Hepatic stellate cell (primary cell): Measurements from ENCODE around the gene HSCB.
A peak's percentile ranks its signal among the peaks of the same experiment; 100 is the strongest.
"Not testable (repeated sequence)": the region's sequence is repeated elsewhere in the genome, so short reads cannot be mapped to it uniquely, and the experiment has no call there.

Experiments used
- DNase-seq: peaks from one replicate; pipeline ENCODE4 v3.0.0; 2011; ENCODE audit warnings: low spot score

HSCB gene

GRCh38 chr22:28741200-28741784 lies 547 bp upstream of the HSCB start:
- DNase-seq = no peak

DNA sequence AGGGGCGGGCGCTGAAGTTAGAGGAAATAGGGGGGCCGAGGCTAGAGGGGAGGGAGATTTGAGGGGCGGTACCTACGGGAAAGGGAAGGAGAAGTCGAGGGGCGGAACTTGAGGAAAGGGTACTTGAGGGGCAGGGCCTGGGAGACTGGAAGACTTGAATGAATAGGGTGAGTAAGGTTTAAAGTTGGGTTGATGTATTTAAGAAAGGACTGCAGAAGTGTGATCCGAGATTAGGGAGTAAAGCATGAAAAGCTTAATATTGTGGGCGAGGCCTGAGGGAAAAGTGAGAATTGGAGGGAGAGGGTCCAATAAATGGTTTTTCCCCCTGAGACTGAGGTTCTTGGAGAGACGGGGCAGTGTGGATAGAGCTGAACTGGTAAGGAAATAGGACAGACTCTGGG lies 723 bp downstream of the HSCB start:
- DNase-seq = peak; percentile 11

DNA sequence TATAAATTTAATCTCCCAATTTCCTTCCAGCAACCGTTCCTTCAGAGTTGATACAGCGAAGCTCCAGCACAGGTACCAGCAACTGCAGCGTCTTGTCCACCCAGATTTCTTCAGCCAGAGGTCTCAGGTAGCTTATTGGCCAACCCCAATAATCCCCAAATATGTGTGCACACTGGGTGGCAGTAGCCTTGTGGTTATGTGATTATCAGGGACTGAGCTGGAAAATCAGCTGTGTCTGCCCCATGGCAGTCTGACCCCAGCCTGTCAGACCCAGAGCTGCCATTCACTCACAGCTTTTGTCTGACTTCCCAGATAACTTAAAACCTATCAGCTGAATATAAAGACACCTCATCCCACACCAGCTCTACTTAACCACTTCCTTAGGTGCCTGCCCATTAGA lies 2.0 kb downstream of the HSCB start:
- no peak for DNase-seq

- peak; percentile 56 for DNase-seq
Observed at GRCh38 chr22:28750471-28750881, 8.6 kb downstream of the HSCB start.

DNA sequence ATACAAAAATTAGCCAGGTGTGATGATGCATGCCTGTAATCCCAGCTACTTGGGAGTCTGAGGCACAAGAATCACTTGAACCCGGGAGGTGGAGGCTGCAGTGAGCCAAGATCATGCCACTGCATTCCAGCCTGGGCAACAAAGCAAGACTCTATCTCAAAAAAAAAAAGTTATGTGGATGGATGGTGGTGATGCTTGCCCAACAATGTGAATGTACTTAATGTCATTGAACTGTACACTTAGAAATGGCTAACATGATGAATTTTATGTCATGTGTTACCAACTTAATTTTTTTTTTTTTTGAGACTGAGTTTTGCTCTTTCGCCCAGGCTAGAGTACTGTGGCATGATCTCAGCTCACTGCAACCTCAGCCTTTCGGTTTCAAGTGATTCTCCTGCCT lies 12.7 kb downstream of the HSCB start:
- not testable (repeated sequence) for DNase-seq

DNA sequence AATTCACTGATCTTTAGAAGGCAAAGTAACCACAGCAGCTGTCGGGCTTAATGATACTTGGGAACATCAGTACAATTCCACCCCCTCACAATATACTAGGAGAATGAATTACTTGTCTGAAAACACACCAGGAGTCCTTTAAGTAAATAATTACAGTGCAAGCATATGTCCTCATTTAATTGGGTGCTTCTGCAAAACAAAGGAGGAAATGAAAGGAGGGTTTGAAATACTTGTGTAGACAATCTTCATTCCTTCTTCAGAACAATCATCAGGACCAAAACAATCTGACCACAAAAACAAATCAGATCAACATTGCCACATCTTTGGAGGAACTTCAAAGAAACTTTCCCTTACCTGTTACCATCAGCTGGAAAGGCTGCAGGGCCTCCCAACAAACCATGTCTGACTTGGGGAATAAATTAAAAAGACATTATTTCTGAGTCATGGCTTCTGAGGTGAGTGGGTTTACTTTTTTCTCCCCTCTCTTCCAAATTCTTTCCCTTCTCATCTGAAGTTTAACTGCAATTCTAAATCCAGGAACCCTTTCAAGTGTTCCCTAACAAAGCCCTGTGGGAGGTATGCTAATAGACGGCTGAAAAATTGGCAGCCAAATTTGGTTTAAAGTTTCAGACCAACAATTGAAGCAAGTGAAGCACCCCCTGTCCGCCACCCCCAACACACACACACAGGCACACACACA lies 18.2 kb downstream of the HSCB start:
- DNase-seq = no peak

- no peak for DNase-seq
Observed at GRCh38 chr22:28761449-28761755, 19.6 kb downstream of the HSCB start.

DNA sequence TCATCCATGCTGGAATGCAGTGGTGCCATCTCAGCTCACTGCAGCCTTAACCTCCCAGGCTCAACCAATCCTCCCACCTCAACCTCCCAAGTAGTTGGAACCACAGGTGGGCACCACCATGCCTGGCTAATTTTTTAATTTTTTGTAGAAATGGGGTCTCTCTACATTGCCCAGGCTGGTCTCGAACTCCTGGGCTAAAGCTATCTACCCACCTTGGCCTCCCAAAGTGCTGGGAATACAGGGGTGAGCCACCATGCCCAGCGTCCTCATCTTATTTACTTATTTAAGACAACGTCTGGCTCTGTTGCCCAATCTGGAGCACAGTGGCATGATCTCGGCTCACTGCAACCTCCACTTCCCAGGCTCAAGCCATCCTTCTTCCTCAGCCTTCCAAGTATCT lies 20.2 kb downstream of the HSCB start:
- DNase-seq = not testable (repeated sequence)

DNA sequence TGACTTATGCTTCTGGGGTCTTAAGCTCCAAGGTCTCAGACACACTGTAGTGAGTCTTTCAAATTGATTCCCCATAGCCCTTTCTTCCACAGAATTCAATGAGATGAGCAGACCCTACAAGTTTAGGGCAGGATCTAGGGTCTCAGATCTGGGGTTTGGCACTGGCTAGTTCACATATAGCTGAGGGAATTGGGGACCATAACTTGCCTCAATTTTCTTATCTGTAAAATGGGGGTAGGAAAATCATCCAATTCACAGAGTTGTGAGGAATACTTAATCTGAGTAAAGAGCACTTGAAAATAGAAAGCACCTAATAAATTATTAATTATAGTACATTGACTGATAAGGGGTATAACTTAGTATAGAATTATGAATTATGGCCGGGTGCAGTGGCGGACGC lies 24.8 kb downstream of the HSCB start:
- no peak for DNase-seq

DNA sequence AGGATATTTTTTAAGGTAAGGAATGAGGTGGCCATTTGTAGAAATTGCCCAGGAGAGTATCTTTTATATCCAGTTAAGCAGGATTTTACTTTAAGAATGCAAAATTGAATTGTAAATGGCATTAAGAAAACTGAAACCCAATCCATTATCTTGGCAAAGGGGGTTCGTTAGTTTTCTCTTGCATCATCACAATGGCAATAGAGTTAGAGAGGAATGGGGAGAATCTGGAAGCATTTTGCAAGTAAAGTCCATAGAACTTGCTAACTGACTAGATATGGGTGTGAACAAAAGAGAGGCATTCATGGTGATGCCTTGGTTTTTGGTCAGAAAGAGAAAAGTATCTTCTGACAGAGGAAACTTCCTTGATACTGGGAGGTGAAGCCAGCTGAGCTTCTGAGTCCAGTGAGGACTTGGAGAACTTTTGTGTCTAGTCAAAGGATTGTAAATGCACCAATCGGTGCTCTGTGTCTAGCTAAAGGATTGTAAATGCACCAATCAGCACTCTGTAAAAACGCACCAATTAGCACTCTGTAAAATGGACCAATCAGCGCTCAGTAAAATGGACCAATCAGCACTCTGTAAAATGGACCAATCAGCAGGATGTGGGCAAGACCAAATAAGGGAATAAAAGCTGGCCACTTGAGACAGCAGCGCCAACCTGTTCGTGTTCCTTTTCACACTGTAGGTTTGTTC lies 27.0 kb downstream of the HSCB start:
- no peak for DNase-seq

GRCh38 chr22:28769394-28770085 lies 27.7 kb downstream of the HSCB start:
- no peak for DNase-seq

DNA sequence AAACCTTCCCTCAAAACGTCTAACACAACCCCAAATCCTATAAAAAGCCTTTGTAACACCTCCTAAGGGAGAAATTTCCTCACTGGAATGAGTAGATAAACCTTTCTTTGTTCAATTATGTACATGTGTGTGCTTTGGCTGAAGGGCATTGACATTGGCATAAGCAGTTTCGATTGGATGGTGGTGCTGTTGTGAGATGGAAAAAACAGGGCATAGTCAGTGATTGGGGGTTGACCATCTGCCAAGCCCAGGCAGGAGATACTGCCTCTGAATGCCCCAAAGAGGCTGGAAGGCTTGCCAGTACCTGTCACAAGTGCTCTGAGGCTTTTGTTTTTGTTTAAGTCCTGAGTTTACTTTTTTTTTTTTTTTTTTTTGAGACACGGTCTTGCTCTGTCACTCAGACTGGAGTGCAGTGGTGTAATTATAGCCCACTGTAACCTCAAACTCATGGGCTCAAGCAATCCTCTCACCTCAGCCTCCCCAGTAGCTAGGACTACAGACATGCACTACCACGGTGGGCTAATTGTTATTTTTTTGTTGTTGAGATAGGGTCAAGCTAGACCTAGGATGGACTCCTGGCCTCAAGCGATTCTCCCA lies 29.5 kb downstream of the HSCB start:
- no peak for DNase-seq

- DNase-seq = peak; percentile 97
Observed at GRCh38 chr22:28772633-28773460, 31.0 kb downstream of the HSCB start, which contains the start of gene CCDC117. Gene CCDC117 (plus strand): TSS chr22:28772695. CDS start chr22:28772850, 155 bp downstream.

GRCh38 chr22:28773461-28773867 lies 31.6 kb downstream of the HSCB start:
- DNase-seq = no peak

GRCh38 chr22:28774378-28774777 lies 32.5 kb downstream of the HSCB start:
- DNase-seq = no peak

DNA sequence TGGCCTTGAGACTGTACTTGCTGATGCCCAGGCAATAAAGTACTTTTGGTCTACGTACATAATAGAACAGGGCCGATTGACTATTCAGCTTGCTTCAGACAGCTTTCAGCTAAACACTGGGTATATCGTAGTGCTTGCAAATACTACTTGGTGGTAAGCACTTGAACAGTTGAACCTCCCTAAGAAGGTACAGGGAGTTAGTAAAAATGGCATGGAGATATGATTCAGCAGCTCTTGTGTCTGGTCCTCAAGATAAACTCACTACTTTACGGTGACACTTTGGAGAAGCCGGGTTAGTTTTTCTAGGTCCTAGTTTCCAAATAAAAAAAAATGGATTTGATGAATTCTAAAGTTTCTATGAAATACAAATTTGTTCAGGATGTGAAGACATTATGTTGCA lies 38.0 kb downstream of the HSCB start:
- no peak for DNase-seq

DNA sequence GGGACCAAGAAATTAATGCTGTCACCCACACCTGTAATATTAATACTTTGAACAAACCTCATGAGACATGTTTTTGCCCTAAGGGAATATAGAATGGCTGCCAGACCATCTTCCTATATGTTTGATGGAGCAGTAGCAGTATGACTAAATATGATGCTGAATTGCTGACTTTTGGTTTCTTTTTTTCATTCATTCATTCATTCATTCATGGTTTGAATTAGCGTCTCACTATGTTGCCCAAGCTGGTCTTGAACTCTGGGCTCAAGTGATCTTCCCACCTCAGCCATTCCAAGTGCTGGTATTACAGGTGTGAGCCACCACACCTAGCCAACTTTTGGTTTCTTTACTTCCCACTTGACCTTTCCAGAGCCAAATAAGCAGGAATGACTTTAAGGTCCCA lies 38.5 kb downstream of the HSCB start:
- DNase-seq = no peak

- DNase-seq = no peak
Observed at GRCh38 chr22:28783786-28784671, 42.2 kb downstream of the HSCB start.

DNA sequence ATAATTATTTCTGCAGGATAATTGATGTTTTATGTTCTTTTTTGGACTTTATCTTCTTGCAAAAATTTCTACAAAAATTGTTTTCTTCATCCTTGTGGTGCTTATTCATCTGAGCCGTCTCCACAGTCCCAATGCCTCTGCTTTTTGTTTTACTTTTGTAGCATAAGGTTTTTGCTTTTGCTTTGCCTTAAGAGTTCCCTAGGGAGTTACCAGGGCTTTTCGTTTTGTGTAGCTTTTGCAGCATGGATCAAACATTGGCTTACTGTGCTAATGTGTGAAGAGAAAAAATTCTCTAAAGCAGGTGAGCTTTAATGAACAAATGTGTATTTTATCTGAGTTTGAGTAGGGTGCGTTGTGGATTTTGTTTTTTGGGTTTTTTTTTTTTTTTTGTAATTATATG lies 46.8 kb downstream of the HSCB start:
- no peak for DNase-seq

GRCh38 chr22:28791124-28791523 lies 49.3 kb downstream of the HSCB start:
- no peak for DNase-seq
